IMR-90 (cell line): Measurements from ENCODE around the gene ACAT2. TPM values are rescaled to one million over a fixed set of nuclear protein-coding genes. Genes with fewer than 3 reads are reported as not detected.

Experiments
- ATAC-seq: fragments of 200-7000 bp; cut with Tn5 transposase; 2 replicates; pipeline ENCODE4 v1.9.1; 2020; ENCODE audit warnings: low read depth, mild to moderate bottlenecking, moderate library complexity
- BruUV-seq: library from RNA; stranded (reverse); fragments of 400-500 nt; replicated peaks from 2 replicates; lab custom pipeline; 2021; lab: Mats Ljungman, UMichigan
- CTCF ChIA-PET: fragments of 300-600 bp; formaldehyde crosslinking; extraction: SDS; loops from one replicate; lab custom pipeline; 2021; ENCODE audit warnings: antibody characterized with exemption; lab: Yijun Ruan, JAX
- POLR2A ChIA-PET: fragments of 300-600 bp; sonication (Branson Sonifier 250); formaldehyde crosslinking; loops from one replicate; lab custom pipeline; 2022; ENCODE audit warnings: antibody characterized with exemption; ENCODE audit not compliant: unreplicated experiment; lab: Charles Lee
- DNase-seq: peaks from one replicate; pipeline ENCODE4 v3.0.0; 2013
- H2AFZ ChIP-seq: replicated peaks from 2 replicates; pipeline ENCODE3; 2013; ENCODE audit warnings: low read length, mild to moderate bottlenecking; ENCODE audit not compliant: poor library complexity
- H2AK5ac ChIP-seq: 2 replicates; pipeline ENCODE4 v1.6.1; 2013; ENCODE audit warnings: low read depth, low read length, inconsistent platforms
- H2AK9ac ChIP-seq: replicated peaks from 2 replicates; pipeline ENCODE3; 2013; ENCODE audit warnings: mild to moderate bottlenecking, low read depth, low read length, moderate library complexity; ENCODE audit not compliant: poor library complexity
- H2BK120ac ChIP-seq: 2 replicates; pipeline ENCODE4 v1.6.1; 2013; ENCODE audit warnings: low read depth, low read length, inconsistent platforms
- H2BK15ac ChIP-seq: 3 replicates; pipeline ENCODE4 v1.6.1; 2013; ENCODE audit warnings: low read depth, low read length, inconsistent platforms
- H2BK20ac ChIP-seq: 2 replicates; pipeline ENCODE4 v1.6.1; 2013; ENCODE audit warnings: low read depth, mild to moderate bottlenecking, inconsistent platforms, low read length, moderate library complexity
- H2BK5ac ChIP-seq: 2 replicates; pipeline ENCODE4 v1.6.1; 2013; ENCODE audit warnings: mild to moderate bottlenecking, low read depth, low read length, inconsistent platforms; ENCODE audit not compliant: poor library complexity, severe bottlenecking
- H3K14ac ChIP-seq: replicated peaks from 2 replicates; pipeline ENCODE4 v1.6.1; 2013; ENCODE audit warnings: low read depth, low read length, inconsistent platforms
- H3K18ac ChIP-seq: 2 replicates; pipeline ENCODE4 v1.6.1; 2013; ENCODE audit warnings: low read depth, low read length, control low read depth
- H3K23ac ChIP-seq: 2 replicates; pipeline ENCODE4 v1.6.1; 2013; ENCODE audit warnings: low read depth, low read length, inconsistent platforms
- H3K27ac ChIP-seq: 2 replicates; pipeline ENCODE4 v1.5.1; 2013; ENCODE audit warnings: mild to moderate bottlenecking, control low read depth, low read length; ENCODE audit not compliant: insufficient read depth
- H3K27me3 ChIP-seq: 2 replicates; pipeline ENCODE4 v1.6.1; 2013; ENCODE audit warnings: low read length; ENCODE audit not compliant: control insufficient read depth, insufficient read depth
- H3K36me3 ChIP-seq: 2 replicates; pipeline ENCODE4 v1.6.1; 2013; ENCODE audit warnings: low read length, mixed read lengths; ENCODE audit not compliant: control insufficient read depth, insufficient read depth
- H3K4ac ChIP-seq: 2 replicates; pipeline ENCODE4 v1.6.1; 2013; ENCODE audit warnings: low read depth, low read length, inconsistent platforms
- H3K4me1 ChIP-seq: 2 replicates; pipeline ENCODE4 v1.6.1; 2013; ENCODE audit warnings: low read length, mixed read lengths; ENCODE audit not compliant: control insufficient read depth, insufficient read depth
- H3K4me2 ChIP-seq: 2 replicates; pipeline ENCODE4 v1.6.1; 2013; ENCODE audit warnings: low read depth, mild to moderate bottlenecking, control low read depth, low read length, moderate library complexity
- H3K4me3 ChIP-seq: 2 replicates; pipeline ENCODE4 v1.5.1; 2013; ENCODE audit warnings: low read depth, mild to moderate bottlenecking, control low read depth, low read length, moderate library complexity; ENCODE audit not compliant: insufficient read depth
- H3K56ac ChIP-seq: 2 replicates; pipeline ENCODE4 v1.6.1; 2013; ENCODE audit warnings: low read length, inconsistent platforms; ENCODE audit not compliant: insufficient read depth; ENCODE audit errors: extremely low read depth
- H3K79me1 ChIP-seq, 2 experiments: 2 replicates each; pipeline ENCODE4 v1.6.1; 2013; ENCODE audit warnings: low read length in 2 of 2, inconsistent platforms in 1 of 2, low read depth in 1 of 2
- H3K9ac ChIP-seq: 2 replicates; pipeline ENCODE4 v1.6.1; 2013; ENCODE audit warnings: low read depth, low read length, control low read depth
- H3K9me1 ChIP-seq: 2 replicates; pipeline ENCODE4 v1.6.1; 2013; ENCODE audit warnings: low read length, inconsistent platforms; ENCODE audit not compliant: insufficient read depth
- H3K9me3 ChIP-seq: 2 replicates; pipeline ENCODE4 v1.6.1; 2013; ENCODE audit warnings: low read length; ENCODE audit not compliant: control insufficient read depth, insufficient read depth
- H4K20me1 ChIP-seq: 2 replicates; pipeline ENCODE4 v1.6.1; 2013; ENCODE audit warnings: low read length, inconsistent platforms; ENCODE audit not compliant: insufficient read depth
- H4K5ac ChIP-seq: 2 replicates; pipeline ENCODE4 v1.6.1; 2013; ENCODE audit warnings: mild to moderate bottlenecking, low read depth, low read length, control low read depth
- H4K8ac ChIP-seq, 2 experiments: 2 replicates each; pipeline ENCODE4 v1.6.1; 2013; ENCODE audit warnings: low read depth in 2 of 2, low read length in 2 of 2, control low read depth in 1 of 2, inconsistent platforms in 1 of 2
- H4K91ac ChIP-seq: 2 replicates; pipeline ENCODE4 v1.6.1; 2013; ENCODE audit warnings: low read depth, low read length, inconsistent platforms; ENCODE audit not compliant: insufficient read depth
- CEBPB ChIP-seq: IDR thresholded peaks from 2 replicates; pipeline ENCODE4 v1.6.1; 2012; ENCODE audit warnings: low read depth, low read length, improper control_type of control experiment
- CHD1 ChIP-seq: IDR thresholded peaks from 2 replicates; pipeline ENCODE4 v1.6.1; 2012; ENCODE audit warnings: low read depth, low read length, improper control_type of control experiment
- CTCF ChIP-seq: conservative IDR thresholded peaks from 2 replicates; pipeline ENCODE4 v1.5.1; 2012; ENCODE audit warnings: mild to moderate bottlenecking, low read depth, low read length, improper control_type of control experiment
- ELK1 ChIP-seq: fragments of 150-350 bp; IDR thresholded peaks from 2 replicates; pipeline ENCODE4 v1.6.1; 2016; ENCODE audit warnings: low read depth, mild to moderate bottlenecking, low read length, moderate library complexity, borderline replicate concordance
- MXI1 ChIP-seq: IDR thresholded peaks from 2 replicates; pipeline ENCODE4 v1.6.1; 2012; ENCODE audit warnings: low read depth, mild to moderate bottlenecking, low read length, moderate library complexity, borderline replicate concordance
- NFE2L2 ChIP-seq: fragments of 150-350 bp; IDR thresholded peaks from 2 replicates; pipeline ENCODE4 v1.6.1; 2016; ENCODE audit warnings: low read depth, mild to moderate bottlenecking, low read length
- POLR2A ChIP-seq: IDR thresholded peaks from 2 replicates; pipeline ENCODE4 v1.6.1; 2012; ENCODE audit warnings: mild to moderate bottlenecking, low read depth, low read length
- RAD21 ChIP-seq: IDR thresholded peaks from 2 replicates; pipeline ENCODE4 v1.6.1; 2012; ENCODE audit warnings: low read length, improper control_type of control experiment
- RCOR1 ChIP-seq: IDR thresholded peaks from 2 replicates; pipeline ENCODE4 v1.6.1; 2012; ENCODE audit warnings: mild to moderate bottlenecking, low read length, improper control_type of control experiment; ENCODE audit not compliant: insufficient replicate concordance
- USF2 ChIP-seq: fragments of 150-350 bp; IDR thresholded peaks from 2 replicates; pipeline ENCODE4 v1.6.1; 2017; ENCODE audit warnings: mild to moderate bottlenecking, antibody characterized with exemption, low read length, low read depth
- WGBS, 2 experiments: methylation state at CpG; one replicate each; pipeline versions ENCODE4 v1.1.5 to v1.1.7; 2013; ENCODE audit warnings: missing lambda C conversion rate in 2 of 2; ENCODE audit not compliant: insufficient read length in 1 of 2; ENCODE audit errors: extremely low coverage in 2 of 2; 5-methylcytosine and 5-hydroxymethylcytosine counted together
- dilution Hi-C: fragments of 300-500 bp; cut with HindIII; formaldehyde crosslinking; loops from one replicate; pipeline ENCODE4 v1.14.3; 2018; ENCODE audit warnings: low sequenced_read_pairs; ENCODE audit not compliant: unreplicated experiment
- in situ Hi-C: fragments of 300-500 bp; cut with MboI; formaldehyde crosslinking; loops from 3 replicates; pipeline ENCODE4 v1.14.3; 2019; ENCODE audit warnings: low sequenced_read_pairs, inconsistent platforms, mixed read lengths
- intact Hi-C: fragments of 100-400 bp; cut with micrococcal nuclease; formaldehyde crosslinking; loops from 2 replicates; pipeline ENCODE4 v1.10.0; 2022
- polyA plus RNA-seq, 3 experiments: library from polyadenylated mRNA; depleted of rRNA; stranded (reverse); fragments of >200 nt; gene quantifications; 2 replicates each; pipeline ENCODE4 v1.2.3, GENCODE V29; 2012; ENCODE audit warnings: low replicate concordance in 1 of 3
- total RNA-seq: library from RNA; depleted of rRNA; stranded (reverse); fragments of >200 nt; gene quantifications from 2 replicates; pipeline ENCODE4 v1.2.3, GENCODE V29; 2012

The ACAT2 gene
- total and polyA plus RNA-seq, 2 of the 4 experiments (the other 2 are of a cell fraction) = 30.5 to 45.2 TPM

GRCh38 chr6:159761129-159761872, 544 bp upstream of the ACAT2 start (continued):
- TF ChIP-seq RCOR1 (no peak), MXI1 (no peak)

GRCh38 chr6:159762681-159763293, 942 bp downstream of the ACAT2 start:
- Histone ChIP-seq H3K4me3 (peak overlapping the region; percentile 79), H2BK20ac (no peak overlapping the region), H3K14ac (peak overlapping the region; percentile 43; the same call in 1 of the 2 replicates), H3K18ac (no peak overlapping the region), H3K4me2 (peak overlapping the region; percentile 87), H3K56ac (no peak overlapping the region), H2AK9ac (peak overlapping the region; percentile 93), H3K27ac (no peak overlapping the region; the same call in 1 of the 2 replicates), H2AFZ (peak overlapping the region; percentile 94), H2BK5ac (no peak overlapping the region), H2BK15ac (no peak overlapping the region), H4K91ac (no peak overlapping the region), H3K9me1 (peaks cover 13% of the 10 kb centered on the region), H3K9ac (no peak overlapping the region; the same call in 1 of the 2 replicates), H3K79me1 (peaks cover 10 to 24% of the 10 kb centered on the region in 2 experiments), H2AK5ac (peak overlapping the region; percentile 44; the same call in 1 of the 2 replicates), H3K36me3 (peaks cover 20% of the 10 kb centered on the region), H3K4ac (peak overlapping the region; percentile 53; the same call in 1 of the 2 replicates), H4K8ac (no peak overlapping the region; a peak in 2 of 4 replicates), H4K5ac (no peak overlapping the region), H4K20me1 (peaks cover 6% of the 10 kb centered on the region; the same call in 1 of the 2 replicates), H3K23ac (peak overlapping the region; percentile 79), H3K9me3 (no peaks in the 10 kb centered on the region), H3K4me1 (peaks cover 20% of the 10 kb centered on the region), H3K27me3 (no peaks in the 10 kb centered on the region), H2BK120ac (no peak overlapping the region)
- CTCF ChIA-PET = no interaction called here
- DNase-seq (no peak), ATAC-seq (no peak)
- POLR2A ChIA-PET = no interaction called here
- WGBS, 2 experiments = 48% methylated on average over 7 of the region's 16 CpGs; no CpG with 5 or more reads in 1 of the 2 experiments
- dilution Hi-C loops = no loop called here
- intact Hi-C loops = loop anchor here (1.0 kb wide), 1 partner anchor 26 kb away; no protein-coding TSS in a partner anchor
- BruUV-seq = no TSS peak
- in situ Hi-C loops = loop anchor here (10.0 kb wide), 1 partner anchor 68 kb away; the partner anchor contains the start of gene SOD2
- no peak for TF ChIP-seq RCOR1
- no peak for TF ChIP-seq CTCF
- no peak for TF ChIP-seq ELK1
- no peak for TF ChIP-seq POLR2A
- no peak for TF ChIP-seq CHD1
- no peak for TF ChIP-seq NFE2L2
- no peak for TF ChIP-seq CEBPB
- no peak for TF ChIP-seq MXI1
- TF ChIP-seq USF2 = no peak
- TF ChIP-seq RAD21 = no peak
